GM12865 (cell line): ENCODE measurements around the gene HBA1.
"Not testable (repeated sequence)": the region's sequence is repeated elsewhere in the genome, so short reads cannot be mapped to it uniquely, and the experiment has no call there.

Experiments used
- DNase-seq: peaks from one replicate; pipeline ENCODE4 v3.0.0; 2010; ENCODE audit warnings: low read depth
- H3K4me3 ChIP-seq: 2 replicates; pipeline ENCODE4 v1.5.1; 2011; ENCODE audit warnings: mild to moderate bottlenecking, low read depth, low read length, control low read depth
- TF ChIP-seq, protein P1 (sequence below): IDR thresholded peaks from 2 replicates; pipeline ENCODE4 v1.5.1; 2011; ENCODE audit warnings: low read length, control low read depth, low read depth, inconsistent platforms; ENCODE audit not compliant: insufficient read depth; ENCODE audit errors: missing control alignments

HBA1 gene

DNA sequence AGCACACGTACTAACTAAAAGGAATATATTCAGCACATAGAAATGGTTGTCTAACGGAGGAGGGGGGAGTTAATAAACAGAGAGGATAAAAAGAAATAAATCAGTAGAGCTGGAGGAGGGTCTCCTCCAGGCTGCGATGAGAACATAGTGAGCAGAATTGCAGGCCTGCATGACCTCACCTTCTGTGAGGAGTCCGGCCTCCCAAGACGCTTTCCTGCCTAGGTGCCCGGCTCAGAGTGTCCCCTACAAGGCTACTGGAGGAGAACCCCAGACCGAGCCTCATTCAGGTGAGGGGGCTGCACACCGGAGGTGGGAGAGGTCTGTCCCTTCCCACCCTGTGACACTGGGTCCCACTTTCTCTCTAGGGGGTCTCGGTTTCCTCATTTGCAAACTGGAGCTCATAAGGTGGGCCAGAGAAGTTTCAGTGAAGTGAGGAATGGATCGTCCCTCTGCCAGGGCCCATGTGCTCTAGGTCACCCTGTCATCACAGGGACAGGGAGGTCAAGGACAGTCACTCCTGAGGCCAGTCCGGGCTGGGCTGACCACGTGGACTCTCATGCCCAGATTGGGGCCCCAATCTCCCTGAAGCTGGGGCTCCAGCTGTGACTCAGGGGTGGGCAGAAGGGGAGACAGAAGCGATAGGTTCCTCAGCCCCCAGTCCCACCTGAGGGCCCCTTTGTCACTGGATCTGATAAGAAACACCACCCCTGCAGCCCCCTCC, 14.0 kb upstream of the HBA1 start:
- TF ChIP-seq, protein P1, sequence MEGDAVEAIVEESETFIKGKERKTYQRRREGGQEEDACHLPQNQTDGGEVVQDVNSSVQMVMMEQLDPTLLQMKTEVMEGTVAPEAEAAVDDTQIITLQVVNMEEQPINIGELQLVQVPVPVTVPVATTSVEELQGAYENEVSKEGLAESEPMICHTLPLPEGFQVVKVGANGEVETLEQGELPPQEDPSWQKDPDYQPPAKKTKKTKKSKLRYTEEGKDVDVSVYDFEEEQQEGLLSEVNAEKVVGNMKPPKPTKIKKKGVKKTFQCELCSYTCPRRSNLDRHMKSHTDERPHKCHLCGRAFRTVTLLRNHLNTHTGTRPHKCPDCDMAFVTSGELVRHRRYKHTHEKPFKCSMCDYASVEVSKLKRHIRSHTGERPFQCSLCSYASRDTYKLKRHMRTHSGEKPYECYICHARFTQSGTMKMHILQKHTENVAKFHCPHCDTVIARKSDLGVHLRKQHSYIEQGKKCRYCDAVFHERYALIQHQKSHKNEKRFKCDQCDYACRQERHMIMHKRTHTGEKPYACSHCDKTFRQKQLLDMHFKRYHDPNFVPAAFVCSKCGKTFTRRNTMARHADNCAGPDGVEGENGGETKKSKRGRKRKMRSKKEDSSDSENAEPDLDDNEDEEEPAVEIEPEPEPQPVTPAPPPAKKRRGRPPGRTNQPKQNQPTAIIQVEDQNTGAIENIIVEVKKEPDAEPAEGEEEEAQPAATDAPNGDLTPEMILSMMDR = no peak
- DNase-seq = no peak
- H3K4me3 ChIP-seq = no peak overlapping the region

DNA sequence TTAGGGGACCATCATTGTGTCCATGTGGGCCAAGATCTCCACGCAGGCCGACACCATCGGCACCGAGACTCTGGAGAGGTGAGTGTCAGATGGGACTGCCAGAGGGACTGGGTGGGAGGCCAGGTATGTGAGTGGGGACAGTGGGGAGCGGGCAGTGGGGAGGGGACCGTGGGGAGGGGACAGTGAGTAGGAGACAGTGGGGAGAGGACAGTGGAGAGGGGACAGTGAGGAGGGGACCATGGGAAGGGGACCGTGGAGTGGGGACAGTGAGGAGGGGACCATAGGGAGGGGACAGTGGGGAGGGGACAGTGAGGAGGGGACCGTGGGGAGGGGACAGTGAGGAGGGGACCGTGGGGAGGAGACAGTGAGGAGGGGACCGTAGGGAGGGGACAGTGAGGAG, 13.3 kb upstream of the HBA1 start:
- H3K4me3 ChIP-seq, DNase-seq: not testable (repeated sequence)

DNA sequence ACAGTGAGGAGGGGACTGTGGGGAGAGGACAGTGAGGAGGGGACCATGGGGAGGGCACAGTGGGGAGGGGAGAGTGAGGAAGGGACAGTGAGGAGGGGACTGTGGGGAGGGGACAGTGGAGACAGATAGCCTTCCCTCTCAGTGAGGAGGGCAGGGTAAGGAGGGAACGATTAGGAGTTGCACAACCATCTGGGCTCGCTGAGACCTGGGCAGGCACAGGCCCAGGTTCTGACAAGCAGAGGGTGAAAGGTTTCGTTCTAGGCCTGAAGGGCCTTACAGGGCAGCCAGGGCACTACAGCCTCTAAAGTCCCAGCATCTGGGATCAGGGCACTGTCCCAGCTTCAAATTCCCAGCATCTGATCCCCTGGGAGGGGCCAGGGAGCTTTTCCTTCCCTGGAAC, 12.8 kb upstream of the HBA1 start:
- not testable (repeated sequence) for DNase-seq, H3K4me3 ChIP-seq

DNA sequence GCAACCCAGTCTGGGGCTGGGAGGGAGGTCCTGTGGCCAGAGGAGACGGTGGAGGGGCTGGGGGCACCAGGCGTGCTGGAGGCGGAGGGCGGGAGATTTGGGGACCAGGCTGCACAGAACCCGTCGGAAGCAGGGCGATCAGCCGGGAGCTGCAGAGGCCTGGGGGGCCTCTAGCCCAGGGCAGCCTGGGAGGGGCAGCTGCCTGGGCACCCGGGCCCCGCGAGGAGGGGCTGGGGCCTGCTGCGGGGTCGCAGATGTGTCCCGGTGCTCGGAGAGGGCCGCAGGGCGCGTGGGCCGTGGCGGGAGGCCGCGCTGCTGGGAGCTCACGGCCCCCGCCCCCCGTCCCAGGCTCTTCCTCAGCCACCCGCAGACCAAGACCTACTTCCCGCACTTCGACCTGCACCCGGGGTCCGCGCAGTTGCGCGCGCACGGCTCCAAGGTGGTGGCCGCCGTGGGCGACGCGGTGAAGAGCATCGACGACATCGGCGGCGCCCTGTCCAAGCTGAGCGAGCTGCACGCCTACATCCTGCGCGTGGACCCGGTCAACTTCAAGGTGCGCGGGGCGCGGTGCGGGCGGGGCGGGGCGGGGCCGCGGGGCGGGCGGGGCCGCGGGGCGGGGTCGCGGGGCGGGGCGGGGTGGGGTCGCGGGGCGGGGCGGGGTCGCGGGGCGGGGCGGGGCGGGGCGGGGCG, 12.2 kb upstream of the HBA1 start:
- not testable (repeated sequence) for H3K4me3 ChIP-seq, DNase-seq

DNA sequence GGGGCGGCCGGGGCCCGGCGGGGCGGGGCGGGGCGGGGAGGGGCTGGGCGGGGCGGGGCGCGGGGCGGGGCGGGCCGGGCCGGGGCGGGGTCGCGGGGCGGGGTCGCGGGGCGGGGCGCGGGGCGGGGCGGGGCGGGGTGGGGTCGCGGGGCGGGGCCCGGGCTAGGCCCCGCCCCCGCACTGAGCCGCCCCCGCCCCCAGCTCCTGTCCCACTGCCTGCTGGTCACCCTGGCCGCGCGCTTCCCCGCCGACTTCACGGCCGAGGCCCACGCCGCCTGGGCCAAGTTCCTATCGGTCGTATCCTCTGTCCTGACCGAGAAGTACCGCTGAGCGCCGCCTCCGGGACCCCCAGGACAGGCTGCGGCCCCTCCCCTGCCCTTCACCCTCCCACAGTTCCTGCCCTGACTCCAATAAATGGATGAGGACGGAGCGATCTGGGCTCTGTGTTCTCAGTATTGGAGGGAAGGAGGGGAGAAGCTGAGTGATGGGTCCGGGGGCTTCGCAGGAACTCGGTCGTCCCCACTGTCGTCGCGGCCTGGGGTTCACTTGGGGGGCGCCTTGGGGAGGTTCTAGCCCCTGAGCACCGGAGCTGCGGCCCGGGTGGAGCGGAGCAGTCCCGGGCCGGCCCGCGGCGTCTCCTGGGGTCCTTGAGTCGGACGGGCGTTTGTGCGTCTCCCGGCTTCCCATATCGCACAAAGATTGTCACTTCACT, 11.5 kb upstream of the HBA1 start:
- TF ChIP-seq, protein P1 = no peak
- H3K4me3 ChIP-seq = no peak overlapping the region
- no peak for DNase-seq

DNA sequence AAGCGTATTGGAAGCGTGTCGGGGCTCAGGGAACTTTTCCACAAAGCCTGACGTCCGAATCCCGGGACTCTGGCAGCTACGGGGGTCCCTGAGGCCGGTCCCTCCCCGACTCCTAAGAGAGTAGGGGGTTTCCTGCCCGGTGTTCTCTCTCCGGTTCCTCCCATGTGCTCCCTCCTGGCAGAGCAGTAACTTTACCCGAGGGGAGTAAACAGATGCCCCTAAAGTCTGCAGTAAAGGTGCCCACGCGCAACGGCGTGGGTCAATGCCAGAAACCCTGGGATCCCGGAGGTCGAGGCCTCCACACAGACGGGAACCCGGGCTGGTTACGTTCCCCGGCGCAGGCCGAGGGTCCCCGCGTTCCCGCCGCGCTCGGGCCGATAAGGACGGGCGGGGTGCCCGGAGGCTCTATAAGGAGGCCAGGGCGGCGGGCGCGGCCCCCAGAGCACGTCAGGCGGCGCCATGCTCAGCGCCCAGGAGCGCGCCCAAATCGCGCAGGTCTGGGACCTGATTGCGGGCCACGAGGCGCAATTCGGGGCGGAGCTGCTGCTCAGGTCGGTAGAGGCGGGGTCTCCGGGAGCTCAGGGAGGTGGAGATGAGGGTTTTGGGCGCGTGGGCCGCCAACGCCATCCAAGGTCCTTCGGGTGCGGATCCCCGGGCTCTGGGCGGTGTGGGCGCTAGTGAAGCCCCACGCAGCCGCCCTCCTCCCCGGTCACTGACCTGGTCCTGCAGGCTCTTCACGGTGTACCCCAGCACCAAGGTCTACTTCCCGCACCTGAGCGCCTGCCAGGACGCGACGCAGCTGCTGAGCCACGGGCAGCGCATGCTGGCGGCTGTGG, 10.7 kb upstream of the HBA1 start, which contains the start of gene HBM:
TSS of gene HBM (plus strand) at position 440 of the 836 bp plus-strand sequence. CDS start at position 460, 20 bp downstream.
- no peak for DNase-seq
- TF ChIP-seq, protein P1 = no peak
- H3K4me3 ChIP-seq = no peak within 1 kb of the TSS

DNA sequence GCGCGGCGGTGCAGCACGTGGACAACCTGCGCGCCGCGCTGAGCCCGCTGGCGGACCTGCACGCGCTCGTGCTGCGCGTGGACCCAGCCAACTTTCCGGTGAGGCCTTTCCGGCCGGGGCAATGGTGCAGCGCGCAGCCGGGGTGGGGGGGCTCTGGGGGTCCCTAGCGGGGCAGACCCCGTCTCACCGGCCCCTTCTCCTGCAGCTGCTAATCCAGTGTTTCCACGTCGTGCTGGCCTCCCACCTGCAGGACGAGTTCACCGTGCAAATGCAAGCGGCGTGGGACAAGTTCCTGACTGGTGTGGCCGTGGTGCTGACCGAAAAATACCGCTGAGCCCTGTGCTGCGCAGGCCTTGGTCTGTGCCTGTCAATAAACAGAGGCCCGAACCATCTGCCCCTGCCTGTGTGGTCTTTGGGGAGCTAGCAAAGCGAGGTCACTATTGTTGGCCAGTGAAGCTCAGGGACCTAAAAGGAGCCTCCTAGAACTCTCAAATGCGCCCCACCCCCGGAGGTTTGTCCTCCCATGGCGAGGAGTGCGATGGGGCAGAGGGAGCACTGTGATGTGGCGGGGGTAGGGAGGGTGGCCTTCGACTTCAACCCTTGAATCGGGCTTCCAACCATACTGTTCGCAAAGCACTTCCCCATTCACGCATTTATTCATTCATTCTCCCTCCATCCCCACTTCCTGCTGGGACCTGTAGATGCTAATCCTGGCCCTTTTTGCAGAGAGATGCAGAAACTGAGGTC, 9.9 kb upstream of the HBA1 start:
- TF ChIP-seq, protein P1 = no peak
- no peak for DNase-seq
- no peak overlapping the region for H3K4me3 ChIP-seq
